ENCODE results near the gene CLDN24.

- TF ChIP-seq CTCF (conservative IDR thresholded peaks at IDR 0.05 in 1 of 2, IDR thresholded peaks at IDR 0.05 in 1 of 2; ENCODE audit: low read depth in 1 of 2, low read length in 2 of 2) (no peak), EZH2 (IDR thresholded peaks at IDR 0.05; ENCODE audit: low read length, missing control alignments) (no peak)
These were observed 37.3 kb downstream of the CLDN24 start for GRCh38 chr4:183284965-183285364.
